ENCODE results near the gene CACNA1G. TPM values are rescaled to one million over a fixed set of nuclear protein-coding genes. Genes with fewer than 3 reads are reported as not detected.
A peak's percentile ranks its signal among the peaks of the same experiment; 100 is the strongest.

CACNA1G gene
- total RNA-seq, 3 donors from 2014 or later: 0.32 to 2.6 (median 2.3) TPM

- no peak overlapping the region for H3K4me3 ChIP-seq
- no peaks in the 10 kb centered on the region for H3K4me1 ChIP-seq
- no peak for DNase-seq (ENCODE audit: low spot score in 2 of 2)
- TF ChIP-seq CTCF (IDR thresholded peaks at IDR 0.05) (no peak), POLR2A (IDR thresholded peaks at IDR 0.05) (no peak), POLR2AphosphoS5 (IDR thresholded peaks at IDR 0.05) (no peak)
- H3K36me3 ChIP-seq: no peaks in the 10 kb centered on the region
- intact Hi-C loops (cut with DNase I; ENCODE audit: low total_unique reads): no loop called here
- no peak overlapping the region for H3K27ac ChIP-seq
- no peaks in the 10 kb centered on the region for H3K9me3 ChIP-seq
- no peaks in the 10 kb centered on the region for H3K27me3 ChIP-seq
Measured at GRCh38 chr17:50585891-50586290, 25.4 kb downstream of the CACNA1G start.

GRCh38 chr17:50586421-50587247 lies 26.1 kb downstream of the CACNA1G start:
- DNase-seq (ENCODE audit: low spot score in 2 of 2): no peak
- intact Hi-C loops (cut with DNase I; ENCODE audit: low total_unique reads): no loop called here
- Histone ChIP-seq H3K27ac (no peak overlapping the region), H3K4me1 (no peaks in the 10 kb centered on the region), H3K36me3 (no peaks in the 10 kb centered on the region), H3K4me3 (no peak overlapping the region), H3K27me3 (no peaks in the 10 kb centered on the region), H3K9me3 (no peaks in the 10 kb centered on the region)
- TF ChIP-seq POLR2AphosphoS5 (IDR thresholded peaks at IDR 0.05): no peak
- TF ChIP-seq POLR2A (IDR thresholded peaks at IDR 0.05): no peak

GRCh38 chr17:50587571-50587970 lies 27.1 kb downstream of the CACNA1G start:
- H3K4me1 ChIP-seq: no peaks in the 10 kb centered on the region
- H3K27me3 ChIP-seq: no peaks in the 10 kb centered on the region
- no peak overlapping the region for H3K27ac ChIP-seq
- no peaks in the 10 kb centered on the region for H3K9me3 ChIP-seq
- DNase-seq (ENCODE audit: low spot score in 2 of 2): no peak
- H3K4me3 ChIP-seq: no peak overlapping the region
- no peaks in the 10 kb centered on the region for H3K36me3 ChIP-seq
- intact Hi-C loops (cut with DNase I; ENCODE audit: low total_unique reads): no loop called here
- no peak for TF ChIP-seq POLR2A (IDR thresholded peaks at IDR 0.05)

GRCh38 chr17:50588391-50589049 lies 28.0 kb downstream of the CACNA1G start:
- no peak for DNase-seq (ENCODE audit: low spot score in 2 of 2)
- Histone ChIP-seq H3K9me3 (no peaks in the 10 kb centered on the region), H3K4me3 (no peak overlapping the region), H3K4me1 (no peaks in the 10 kb centered on the region), H3K27ac (peak overlapping the region in 1 of 2 donors; percentile 50), H3K27me3 (no peaks in the 10 kb centered on the region), H3K36me3 (no peaks in the 10 kb centered on the region)
- intact Hi-C loops (cut with DNase I; ENCODE audit: low total_unique reads): no loop called here
- TF ChIP-seq POLR2A (IDR thresholded peaks at IDR 0.05) (no peak), POLR2AphosphoS5 (IDR thresholded peaks at IDR 0.05) (no peak)

- Histone ChIP-seq H3K4me1 (no peaks in the 10 kb centered on the region), H3K27me3 (no peaks in the 10 kb centered on the region), H3K27ac (peak overlapping the region in 1 of 2 donors; percentile 50), H3K4me3 (no peak overlapping the region), H3K36me3 (no peaks in the 10 kb centered on the region), H3K9me3 (no peaks in the 10 kb centered on the region)
- intact Hi-C loops (cut with DNase I; ENCODE audit: low total_unique reads): no loop called here
- DNase-seq (ENCODE audit: low spot score in 2 of 2): no peak
- no peak for TF ChIP-seq POLR2A (IDR thresholded peaks at IDR 0.05)
Measured at GRCh38 chr17:50589095-50589705, 28.7 kb downstream of the CACNA1G start.

- no peaks in the 10 kb centered on the region for H3K36me3 ChIP-seq
- H3K9me3 ChIP-seq: no peaks in the 10 kb centered on the region
- no peak for TF ChIP-seq CTCF (IDR thresholded peaks at IDR 0.05)
- TF ChIP-seq POLR2A (IDR thresholded peaks at IDR 0.05): no peak
- TF ChIP-seq POLR2AphosphoS5 (IDR thresholded peaks at IDR 0.05): no peak
- no peaks in the 10 kb centered on the region for H3K4me1 ChIP-seq
- no peak for DNase-seq (ENCODE audit: low spot score in 2 of 2)
- H3K27me3 ChIP-seq: no peaks in the 10 kb centered on the region
- intact Hi-C loops (cut with DNase I; ENCODE audit: low total_unique reads): no loop called here
- no peak overlapping the region for H3K4me3 ChIP-seq
- H3K27ac ChIP-seq: no peak overlapping the region
Measured at GRCh38 chr17:50590946-50591737, 30.6 kb downstream of the CACNA1G start.

Data from breast epithelium (tissue), 4 donors.